ENCODE measurements around the gene HEXIM1.

Gene HEXIM1, protein sequence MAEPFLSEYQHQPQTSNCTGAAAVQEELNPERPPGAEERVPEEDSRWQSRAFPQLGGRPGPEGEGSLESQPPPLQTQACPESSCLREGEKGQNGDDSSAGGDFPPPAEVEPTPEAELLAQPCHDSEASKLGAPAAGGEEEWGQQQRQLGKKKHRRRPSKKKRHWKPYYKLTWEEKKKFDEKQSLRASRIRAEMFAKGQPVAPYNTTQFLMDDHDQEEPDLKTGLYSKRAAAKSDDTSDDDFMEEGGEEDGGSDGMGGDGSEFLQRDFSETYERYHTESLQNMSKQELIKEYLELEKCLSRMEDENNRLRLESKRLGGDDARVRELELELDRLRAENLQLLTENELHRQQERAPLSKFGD

DNA sequence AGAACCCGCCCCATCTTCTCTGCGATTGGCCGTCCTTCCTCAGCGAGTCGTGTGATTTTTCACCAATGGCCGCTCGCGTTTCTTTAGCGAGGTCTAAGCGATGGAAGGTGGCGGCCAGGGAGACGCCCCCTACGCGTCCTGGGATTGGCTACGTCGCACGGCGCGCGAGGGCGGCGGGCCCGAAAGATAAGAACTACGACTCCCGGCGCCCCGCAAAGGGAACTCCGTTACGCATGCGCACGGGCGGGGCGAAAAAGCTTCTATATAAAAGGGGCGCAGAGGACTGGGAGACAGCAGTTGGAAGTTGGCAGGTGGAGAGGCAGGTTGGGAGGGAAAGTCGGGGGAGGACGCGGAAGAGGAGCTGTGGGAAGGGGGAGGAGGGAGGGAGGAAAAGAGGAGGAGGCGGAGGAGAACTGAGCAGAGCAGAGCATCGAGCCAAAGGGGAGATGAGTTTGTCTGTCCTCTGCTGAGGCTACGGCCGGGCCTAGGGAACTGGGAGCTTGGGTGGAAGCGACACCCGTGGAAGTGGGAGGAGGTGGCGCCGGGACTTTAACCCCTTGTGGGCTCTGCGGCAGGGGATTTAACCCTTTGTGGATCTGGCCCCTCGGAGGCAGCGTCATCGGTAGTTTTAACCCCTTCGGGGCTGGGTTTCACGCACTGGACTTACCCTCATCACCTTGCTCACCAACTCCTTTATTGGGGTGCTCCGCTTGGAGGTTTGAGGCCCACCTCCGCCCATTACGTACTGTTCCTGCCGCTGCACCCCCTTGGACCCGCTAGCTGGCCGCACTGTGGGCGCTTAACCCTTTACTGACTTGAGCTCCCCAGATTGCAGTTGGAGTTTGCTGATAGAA lies at the start of gene HEXIM1:
TSS of gene HEXIM1 (plus strand) at position 293 of the 854 bp plus-strand sequence. CDS start 716 bp downstream, outside the sequence.
- DNase-seq: peak; percentile 99

GRCh38 chr17:45098869-45099616 lies 49.2 kb upstream of the HEXIM1 start:
- DNase-seq: peak; percentile 66

DNA sequence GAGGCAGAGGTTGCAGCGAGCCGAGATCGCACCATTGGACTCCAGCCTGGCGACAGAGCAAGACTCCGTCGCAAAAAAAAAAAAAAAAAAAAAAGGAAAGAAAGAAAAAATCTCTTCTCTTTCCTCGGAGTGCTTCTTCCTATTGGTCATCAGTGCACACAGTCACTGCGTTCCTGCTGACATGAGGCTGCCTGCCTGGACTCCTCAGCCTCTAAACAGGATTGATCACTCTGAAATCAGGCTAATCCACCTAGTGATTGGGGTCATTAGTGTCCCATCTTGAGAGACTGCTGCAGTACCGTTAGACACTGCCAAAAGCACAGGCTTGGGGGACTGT lies 46.8 kb upstream of the HEXIM1 start:
- no peak for DNase-seq

- DNase-seq: no peak
Observed at GRCh38 chr17:45101883-45102811, 46.1 kb upstream of the HEXIM1 start.

DNA sequence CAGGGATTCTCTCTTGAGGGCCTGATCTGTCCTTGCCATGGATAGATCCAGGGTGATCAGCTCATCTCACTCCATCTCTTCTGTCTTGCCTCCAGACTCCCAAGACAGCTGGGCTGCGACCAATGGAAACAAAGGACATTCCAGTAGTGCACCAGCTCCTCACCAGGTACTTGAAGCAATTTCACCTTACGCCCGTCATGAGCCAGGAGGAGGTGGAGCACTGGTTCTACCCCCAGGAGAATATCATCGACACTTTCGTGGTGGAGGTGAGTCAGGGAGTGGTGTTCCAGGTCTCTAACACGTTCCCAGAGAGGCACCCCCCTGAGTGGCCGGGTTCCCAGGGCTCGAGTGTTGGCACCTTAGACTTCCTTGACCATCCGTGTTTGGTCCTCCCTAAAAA lies 45.4 kb upstream of the HEXIM1 start:
- DNase-seq: no peak

GRCh38 chr17:45103269-45103795 lies 44.9 kb upstream of the HEXIM1 start:
- no peak for DNase-seq

DNA sequence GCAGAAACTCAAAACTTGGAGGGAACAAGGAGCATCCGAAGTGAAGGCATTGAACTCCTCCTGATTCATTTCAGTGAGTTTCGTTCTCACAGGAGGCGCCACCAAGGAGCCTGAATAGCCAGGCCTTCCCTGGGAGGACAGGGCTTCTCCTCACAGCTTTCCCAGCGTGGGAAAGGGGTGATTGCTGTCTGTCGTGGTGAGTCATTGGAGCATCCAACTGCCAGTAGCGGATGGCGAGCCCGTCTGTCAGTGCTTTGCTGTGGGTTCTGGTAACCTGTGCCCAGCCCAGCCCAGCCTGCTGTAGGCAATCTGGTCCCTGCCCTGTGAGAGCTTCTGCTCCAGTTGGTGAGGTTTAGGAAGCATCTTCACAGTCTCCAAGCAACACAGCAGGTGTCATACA lies 44.2 kb upstream of the HEXIM1 start:
- DNase-seq: no peak

DNA sequence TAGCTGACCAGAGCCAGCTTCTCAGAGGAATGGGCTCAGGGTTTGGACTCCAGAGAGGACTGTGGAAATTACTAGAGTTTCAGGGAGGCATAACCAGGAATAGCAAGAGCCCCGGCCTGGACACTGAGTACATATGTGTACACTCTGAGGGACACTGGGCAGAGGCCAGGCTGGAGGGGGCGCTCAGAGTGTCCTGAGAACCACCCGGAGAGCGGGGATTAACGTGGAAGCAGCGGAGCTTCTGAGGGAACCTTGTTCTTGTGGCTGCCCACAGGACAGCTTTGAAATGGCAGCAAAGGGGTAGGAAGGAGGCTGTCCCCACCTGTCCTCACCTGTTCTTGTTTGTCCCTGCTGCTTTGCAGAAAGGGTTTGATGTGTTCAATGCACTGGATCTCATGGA lies 43.8 kb upstream of the HEXIM1 start:
- DNase-seq: no peak

- no peak for DNase-seq
Observed at GRCh38 chr17:45104907-45105624, 43.2 kb upstream of the HEXIM1 start.

DNA sequence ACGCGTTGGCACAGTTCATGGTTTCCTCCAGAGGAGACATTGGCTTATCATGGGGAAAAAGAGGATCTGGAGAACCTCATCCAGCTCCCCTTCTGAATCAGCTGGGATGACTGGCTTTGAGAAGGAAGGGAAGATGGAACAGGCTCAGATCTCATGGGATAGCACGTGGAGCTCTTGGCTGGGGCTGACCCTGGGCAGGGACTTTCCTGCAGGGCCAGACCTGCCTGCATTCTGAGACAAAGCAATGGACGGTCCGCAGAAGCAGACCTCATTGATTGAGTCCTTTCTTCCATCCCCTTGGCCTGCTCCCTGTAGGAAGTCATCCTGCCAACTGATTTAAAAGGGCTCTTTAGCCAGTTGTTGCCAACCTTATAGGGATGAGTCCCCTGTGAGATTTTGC lies 42.2 kb upstream of the HEXIM1 start:
- no peak for DNase-seq

- no peak for DNase-seq
Observed at GRCh38 chr17:45106582-45106981, 41.7 kb upstream of the HEXIM1 start.

GRCh38 chr17:45107293-45108010 lies 40.8 kb upstream of the HEXIM1 start:
- DNase-seq: no peak

- DNase-seq: no peak
Observed at GRCh38 chr17:45108051-45108450, 40.2 kb upstream of the HEXIM1 start.

DNA sequence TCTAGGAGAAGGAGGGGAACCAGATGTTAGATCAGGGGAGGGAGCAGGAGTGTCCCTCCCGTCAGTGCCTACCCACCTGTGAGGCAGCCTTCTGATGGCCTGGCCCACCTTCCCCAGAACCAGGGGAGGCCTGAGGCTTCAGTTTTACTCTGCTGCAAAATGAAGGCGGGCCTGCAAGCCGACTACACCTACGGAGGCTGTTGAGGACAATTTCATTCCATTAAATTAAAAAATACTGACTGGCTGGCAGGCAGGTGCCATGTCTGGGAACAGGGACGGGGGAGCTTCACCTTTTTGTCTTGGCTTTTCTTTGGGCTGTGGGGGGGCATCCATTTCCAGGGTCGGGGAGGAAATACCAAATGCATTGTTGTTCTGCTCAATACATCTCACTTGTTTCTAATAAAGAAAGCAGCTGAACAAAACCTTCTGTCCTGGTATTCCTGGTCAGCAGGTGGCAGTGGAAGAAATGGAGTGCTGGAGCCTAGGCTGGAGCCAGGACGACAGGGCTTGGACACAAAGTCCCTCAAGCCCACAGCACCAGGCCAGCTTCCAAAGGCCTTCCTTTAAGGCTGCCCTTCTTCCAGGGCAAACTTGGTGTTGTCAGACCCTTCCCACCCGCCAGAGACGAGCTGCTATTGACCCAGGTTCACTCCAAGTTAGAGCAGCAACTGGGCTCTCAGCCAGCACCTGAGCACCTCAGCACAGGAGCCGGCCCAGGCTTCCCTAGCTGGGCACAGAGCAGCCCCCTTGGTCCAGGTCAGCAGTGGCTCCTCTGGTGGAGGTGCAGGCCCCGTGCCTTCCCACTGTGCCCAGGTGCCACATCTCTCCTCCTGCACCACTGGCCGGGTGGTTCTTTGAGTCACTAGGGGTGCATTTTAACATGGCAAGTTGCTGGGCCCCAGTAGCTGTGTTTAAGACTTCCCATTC lies 39.4 kb upstream of the HEXIM1 start:
- DNase-seq: no peak

DNA sequence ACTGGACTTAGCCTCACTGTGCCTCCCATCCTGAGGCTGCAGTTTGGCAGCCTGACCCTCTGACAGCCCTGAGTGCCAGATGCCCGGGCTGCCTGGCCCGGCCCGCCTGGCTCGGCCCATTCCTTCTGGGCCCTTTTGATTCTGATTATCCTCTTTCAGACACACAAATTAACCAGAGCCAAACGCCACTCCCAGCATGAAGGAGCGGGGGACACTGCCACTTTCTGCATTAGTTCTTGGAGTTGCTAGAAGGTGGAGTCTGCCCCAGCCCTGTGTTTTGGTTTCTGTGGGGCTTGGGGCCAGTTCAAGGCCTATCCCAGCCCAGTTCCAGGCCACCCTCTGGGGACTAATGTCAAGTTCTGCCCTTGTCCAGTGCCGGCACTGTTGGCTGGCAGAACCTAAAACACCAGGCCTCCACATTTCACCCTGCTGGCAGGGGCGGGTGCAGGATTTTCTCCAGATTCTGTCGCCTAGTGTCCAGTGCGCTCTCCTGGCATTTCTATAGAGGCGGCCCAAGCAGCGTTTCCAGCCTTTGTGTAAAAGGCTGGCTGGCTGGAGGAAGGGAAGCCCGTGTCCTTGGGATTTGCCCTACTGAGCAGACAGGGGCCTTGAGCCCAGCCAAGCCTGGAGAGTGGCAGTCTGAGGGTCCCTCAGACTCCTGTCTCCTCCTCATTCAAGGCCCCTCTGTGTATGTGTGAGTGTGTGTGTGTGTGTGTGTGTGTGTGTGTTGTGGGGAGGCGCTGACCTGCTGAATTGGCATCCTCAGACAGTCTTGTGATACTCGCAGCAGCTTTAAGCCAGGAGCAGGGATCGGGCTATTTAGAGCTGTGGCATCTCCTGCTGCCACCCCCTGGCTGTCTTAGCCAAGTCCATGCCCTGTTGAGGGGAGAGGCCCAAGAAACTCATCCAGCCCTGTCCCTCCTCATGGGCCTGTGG lies 37.3 kb upstream of the HEXIM1 start:
- DNase-seq: no peak

DNA sequence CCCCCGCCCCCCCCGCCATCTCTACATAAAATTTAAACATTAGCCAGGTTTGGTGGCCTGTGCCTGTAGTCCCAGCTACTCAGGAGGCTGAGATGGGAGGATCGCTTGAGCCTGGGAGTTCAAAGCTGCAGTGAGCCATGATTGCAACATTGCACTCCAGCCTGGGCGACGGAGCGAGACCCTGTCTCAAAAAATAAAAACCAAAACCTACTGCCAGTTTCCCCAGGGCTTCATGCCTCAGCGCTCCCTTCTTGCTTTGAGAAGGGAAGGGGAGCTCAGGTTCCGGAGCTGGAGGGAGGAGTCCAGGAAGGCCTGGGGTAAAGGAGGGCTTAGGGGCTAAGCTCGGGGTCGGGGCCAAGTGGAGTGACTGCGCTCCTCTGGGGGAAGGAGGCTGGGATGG lies 36.4 kb upstream of the HEXIM1 start:
- no peak for DNase-seq

DNA sequence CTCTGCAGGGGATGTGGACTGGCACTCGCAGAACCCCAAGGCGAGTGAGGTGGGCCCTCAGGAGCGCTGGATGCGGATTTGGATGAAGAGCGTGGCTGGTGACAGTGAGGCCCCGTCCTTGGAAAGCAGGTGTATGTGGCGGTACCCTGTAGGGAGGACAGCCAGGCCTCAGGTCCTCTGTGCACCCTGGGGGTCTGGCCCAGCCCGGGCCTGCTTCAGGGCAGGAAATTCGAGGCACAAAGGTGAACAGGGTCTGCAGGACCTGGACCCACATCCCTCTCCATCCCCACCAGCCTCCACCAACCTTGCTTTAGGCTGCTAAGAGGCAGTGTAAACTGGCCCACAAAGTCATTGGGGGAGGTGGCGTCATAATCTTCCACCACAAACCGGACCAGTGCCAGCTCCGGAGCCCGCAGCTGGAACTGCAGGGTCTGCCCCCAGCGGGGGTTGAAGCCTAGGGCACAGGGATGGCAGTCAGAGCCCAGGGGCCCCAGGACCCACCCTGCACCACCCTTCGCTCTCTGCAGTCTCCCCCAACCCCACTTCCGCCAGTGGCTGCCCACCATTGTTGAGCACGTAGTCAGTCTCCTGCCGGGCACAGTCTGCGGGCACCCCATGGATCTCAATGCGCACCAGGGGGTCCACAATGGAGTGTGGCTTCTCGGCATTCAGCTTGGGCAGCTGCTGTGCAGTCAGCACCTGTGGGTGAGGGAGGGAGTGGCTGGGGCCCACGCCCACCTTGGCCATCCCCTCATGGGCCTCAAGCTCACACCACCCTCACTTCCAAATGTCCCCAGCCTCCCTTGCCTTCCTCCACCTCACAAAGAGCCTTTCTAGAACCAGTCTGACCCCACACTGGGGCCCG lies 35.5 kb upstream of the HEXIM1 start:
- no peak for DNase-seq

DNA sequence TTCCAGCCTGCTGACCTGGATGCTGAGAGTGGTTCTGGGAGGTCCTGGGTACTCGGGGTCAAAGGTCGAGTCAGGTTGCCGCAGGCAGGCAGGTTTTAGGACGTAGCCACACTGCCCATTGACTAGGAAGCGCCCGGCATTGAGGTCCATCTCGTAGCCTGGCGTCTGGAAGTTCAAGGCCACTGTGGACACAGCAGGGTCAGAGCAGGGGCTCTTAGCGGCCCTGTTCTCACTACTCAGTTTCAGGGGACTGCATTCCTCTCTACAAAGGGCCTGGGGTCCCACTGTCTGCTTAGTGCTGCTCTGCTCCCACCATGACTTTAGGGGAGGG lies 34.9 kb upstream of the HEXIM1 start:
- DNase-seq: no peak

Data from NCI-H1694 treated with DMSO at 0.1 percent for 48 hours (cell line).